BE2C (cell line): ENCODE results near the gene FSTL4.

Source experiments
- DNase-seq: peaks from one replicate; pipeline ENCODE4 v3.0.0-alpha.2; 2020
- H3K27me3 ChIP-seq: fragments of 250-450 bp; sonication (Bioruptor Pico); 2 replicates; pipeline ENCODE4 v1.5.1; 2020; ENCODE audit warnings: mild to moderate bottlenecking
- H3K36me3 ChIP-seq: fragments of 250-450 bp; sonication (Bioruptor Pico); 2 replicates; pipeline ENCODE4 v1.5.1; 2020; ENCODE audit warnings: mild to moderate bottlenecking
- H3K4me1 ChIP-seq: fragments of 250-450 bp; sonication (Bioruptor Pico); 2 replicates; pipeline ENCODE4 v1.5.1; 2020
- H3K4me3 ChIP-seq: 2 replicates; pipeline ENCODE4 v1.5.1; 2011; ENCODE audit warnings: low read depth, low read length
- H3K9me3 ChIP-seq: fragments of 250-450 bp; sonication (Bioruptor Pico); 2 replicates; pipeline ENCODE4 v1.5.1; 2020
- TF ChIP-seq, protein P1 (sequence below): IDR thresholded peaks from 2 replicates; pipeline ENCODE4 v1.5.1; 2012; ENCODE audit warnings: mild to moderate bottlenecking, low read depth, low read length

Gene FSTL4

DNA sequence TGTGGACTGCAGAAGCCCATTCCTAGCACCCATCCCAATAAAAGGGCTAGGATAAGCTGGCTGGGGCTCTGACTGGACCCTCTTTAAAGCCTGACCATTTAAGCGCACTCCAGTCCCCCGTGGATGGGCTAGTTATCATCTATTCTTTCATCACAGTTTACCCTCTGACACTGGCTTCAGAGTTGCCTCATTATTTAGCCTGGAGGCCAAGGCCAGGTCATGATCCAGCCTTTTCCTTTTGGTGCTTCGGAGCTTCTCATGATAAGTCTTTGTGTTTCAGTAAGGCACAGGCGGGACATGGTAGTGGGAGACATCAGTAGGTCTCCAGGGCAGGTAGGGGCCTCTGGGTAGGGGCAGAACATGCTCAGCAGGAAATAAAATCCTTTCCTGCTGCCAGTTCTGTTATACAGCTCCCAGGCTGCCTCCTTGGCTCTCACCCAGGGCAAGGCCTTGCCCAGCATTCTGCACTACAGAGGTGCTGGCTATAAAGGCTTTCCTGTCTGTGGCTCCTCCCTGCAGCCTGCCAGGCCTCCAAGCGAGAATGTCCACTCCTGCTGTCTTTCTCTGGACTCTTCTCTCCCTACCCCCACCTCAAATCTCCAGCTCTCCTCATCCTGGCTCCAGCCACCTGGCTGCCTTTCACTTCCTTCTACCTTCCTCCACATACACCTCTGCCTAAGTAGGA is 128.8 kb downstream of the FSTL4 start:
- Histone ChIP-seq H3K4me3 (no peak overlapping the region), H3K27me3 (no peaks in the 10 kb centered on the region), H3K36me3 (no peaks in the 10 kb centered on the region), H3K9me3 (no peaks in the 10 kb centered on the region), H3K4me1 (peaks cover 5% of the 10 kb centered on the region)
- TF ChIP-seq, protein P1, sequence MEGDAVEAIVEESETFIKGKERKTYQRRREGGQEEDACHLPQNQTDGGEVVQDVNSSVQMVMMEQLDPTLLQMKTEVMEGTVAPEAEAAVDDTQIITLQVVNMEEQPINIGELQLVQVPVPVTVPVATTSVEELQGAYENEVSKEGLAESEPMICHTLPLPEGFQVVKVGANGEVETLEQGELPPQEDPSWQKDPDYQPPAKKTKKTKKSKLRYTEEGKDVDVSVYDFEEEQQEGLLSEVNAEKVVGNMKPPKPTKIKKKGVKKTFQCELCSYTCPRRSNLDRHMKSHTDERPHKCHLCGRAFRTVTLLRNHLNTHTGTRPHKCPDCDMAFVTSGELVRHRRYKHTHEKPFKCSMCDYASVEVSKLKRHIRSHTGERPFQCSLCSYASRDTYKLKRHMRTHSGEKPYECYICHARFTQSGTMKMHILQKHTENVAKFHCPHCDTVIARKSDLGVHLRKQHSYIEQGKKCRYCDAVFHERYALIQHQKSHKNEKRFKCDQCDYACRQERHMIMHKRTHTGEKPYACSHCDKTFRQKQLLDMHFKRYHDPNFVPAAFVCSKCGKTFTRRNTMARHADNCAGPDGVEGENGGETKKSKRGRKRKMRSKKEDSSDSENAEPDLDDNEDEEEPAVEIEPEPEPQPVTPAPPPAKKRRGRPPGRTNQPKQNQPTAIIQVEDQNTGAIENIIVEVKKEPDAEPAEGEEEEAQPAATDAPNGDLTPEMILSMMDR: no peak
- DNase-seq: no peak

DNA sequence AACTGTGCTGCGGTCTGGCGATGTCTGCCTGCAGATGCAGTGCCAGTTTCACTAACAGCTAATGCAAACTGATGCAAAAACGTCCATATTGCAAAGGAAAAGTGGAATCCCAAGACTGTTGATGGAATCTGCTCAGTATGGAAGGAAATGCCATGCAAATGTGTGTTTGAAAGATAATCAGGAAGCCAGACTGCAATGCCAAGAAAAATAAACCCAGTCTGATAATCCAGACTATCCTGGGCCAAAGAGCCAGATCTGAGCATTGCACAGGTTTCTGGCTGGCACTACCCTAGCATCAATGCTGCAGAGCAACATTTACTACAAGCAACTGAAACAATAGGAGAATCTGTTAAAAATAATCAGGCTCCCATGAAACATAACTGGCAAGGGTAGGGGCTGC is 130.3 kb downstream of the FSTL4 start:
- H3K36me3 ChIP-seq: no peaks in the 10 kb centered on the region
- H3K4me1 ChIP-seq: peaks cover 5% of the 10 kb centered on the region
- no peaks in the 10 kb centered on the region for H3K27me3 ChIP-seq
- no peak for DNase-seq
- TF ChIP-seq, protein P1: no peak
- H3K9me3 ChIP-seq: no peaks in the 10 kb centered on the region
- no peak overlapping the region for H3K4me3 ChIP-seq

DNA sequence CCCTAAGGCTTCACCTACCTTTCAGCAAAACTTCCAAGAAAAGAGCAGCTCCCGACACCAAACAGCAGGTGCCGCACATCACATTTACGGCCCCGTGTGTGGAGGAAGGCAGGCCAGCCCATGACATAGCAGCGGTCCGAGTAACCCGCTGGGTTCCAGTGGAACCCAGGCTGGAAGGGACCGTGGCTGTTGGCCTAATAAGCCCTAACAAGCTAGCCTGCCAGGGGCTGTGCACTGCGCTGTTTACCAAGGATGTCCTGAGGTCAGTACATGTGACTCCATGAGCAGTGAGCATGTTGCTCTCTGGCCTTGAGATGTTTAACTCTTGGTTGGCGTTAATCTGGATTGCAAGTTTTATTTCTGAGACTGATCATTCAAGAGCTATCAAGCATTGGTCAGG is 131.5 kb downstream of the FSTL4 start:
- Histone ChIP-seq H3K4me1 (peaks cover 5% of the 10 kb centered on the region), H3K4me3 (no peak overlapping the region), H3K9me3 (no peaks in the 10 kb centered on the region), H3K36me3 (no peaks in the 10 kb centered on the region), H3K27me3 (no peaks in the 10 kb centered on the region)
- TF ChIP-seq, protein P1: no peak
- DNase-seq: no peak

DNA sequence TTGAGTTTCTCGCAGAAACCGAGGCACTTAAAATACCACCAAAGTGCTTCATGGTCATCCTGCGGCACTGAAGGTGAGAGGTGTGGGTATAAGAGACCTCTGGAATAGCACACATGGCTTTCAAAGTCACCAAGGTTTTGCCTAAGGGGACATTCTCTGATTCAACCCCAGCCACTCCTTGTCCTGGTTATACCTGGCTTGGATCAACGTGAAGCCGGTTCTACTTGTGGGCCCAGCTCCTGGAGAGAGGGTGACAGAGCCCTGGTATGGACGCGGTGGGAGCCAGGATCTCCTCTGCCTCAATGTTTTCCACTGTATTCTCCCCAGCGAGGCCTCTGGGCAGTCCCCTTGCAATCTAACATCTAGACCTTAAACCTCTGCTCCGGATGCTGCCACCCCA is 132.0 kb downstream of the FSTL4 start:
- Histone ChIP-seq H3K27me3 (no peaks in the 10 kb centered on the region), H3K4me3 (no peak overlapping the region), H3K4me1 (peaks cover 3% of the 10 kb centered on the region), H3K9me3 (no peaks in the 10 kb centered on the region), H3K36me3 (no peaks in the 10 kb centered on the region)
- DNase-seq: no peak
- TF ChIP-seq, protein P1: no peak

DNA sequence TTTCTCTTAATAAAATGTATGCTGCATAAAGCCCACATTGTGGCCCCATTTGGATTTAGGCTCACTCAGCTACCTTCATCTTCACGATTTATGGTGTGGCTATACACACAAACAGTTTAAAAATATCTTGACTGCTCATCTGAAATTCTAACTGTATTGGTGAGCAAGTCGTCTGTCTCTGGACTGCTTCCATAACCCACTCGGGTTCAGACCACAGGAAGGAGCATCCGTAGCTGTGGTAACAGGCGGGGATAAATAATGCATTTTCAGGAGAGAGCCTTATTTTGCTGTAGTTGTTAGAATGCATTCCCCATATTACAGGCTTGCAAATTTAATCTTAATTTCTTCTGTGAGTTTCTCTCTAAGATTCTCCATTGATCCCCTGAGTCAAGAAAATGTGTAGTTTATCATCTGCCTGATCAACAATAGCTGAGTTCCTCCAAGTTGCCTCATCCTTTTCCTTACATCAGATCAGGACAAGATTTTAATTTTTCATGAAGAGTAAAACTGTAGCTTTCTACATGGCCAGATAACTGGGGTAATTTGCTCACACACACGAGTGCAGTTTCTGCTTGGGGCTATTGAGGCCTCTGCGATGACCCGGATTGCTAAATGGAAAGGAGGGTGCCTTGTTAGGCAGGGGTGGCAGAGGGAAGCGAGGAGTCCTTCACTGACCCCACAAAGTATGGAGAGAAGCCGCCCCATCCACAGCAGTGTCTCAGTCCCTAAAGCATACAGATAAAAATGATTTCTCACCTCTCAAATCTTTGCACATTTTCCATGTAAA is 133.9 kb downstream of the FSTL4 start:
- TF ChIP-seq, protein P1: no peak
- no peaks in the 10 kb centered on the region for H3K27me3 ChIP-seq
- no peaks in the 10 kb centered on the region for H3K36me3 ChIP-seq
- DNase-seq: no peak
- H3K9me3 ChIP-seq: no peaks in the 10 kb centered on the region
- H3K4me3 ChIP-seq: no peak overlapping the region
- H3K4me1 ChIP-seq: no peaks in the 10 kb centered on the region

DNA sequence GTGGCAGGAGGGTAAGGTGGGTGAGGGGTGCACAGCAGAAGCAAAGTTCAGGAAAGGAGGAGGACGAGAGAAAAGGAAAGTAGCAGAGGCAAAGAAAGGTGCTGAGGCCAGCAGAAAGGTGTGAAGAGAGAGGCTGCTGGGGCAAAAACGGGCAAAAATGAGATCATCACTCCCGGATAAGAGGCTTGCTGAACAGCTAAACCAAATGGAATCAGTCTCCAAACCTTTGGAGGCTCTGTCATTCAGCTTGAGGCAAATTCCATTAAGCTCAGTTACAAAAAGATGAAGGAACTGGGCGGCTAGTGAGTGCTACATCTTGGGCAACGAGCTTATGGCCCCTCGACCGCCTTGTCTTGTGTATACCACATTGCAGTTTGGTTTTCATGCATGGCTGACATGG is 136.4 kb downstream of the FSTL4 start:
- Histone ChIP-seq H3K9me3 (no peaks in the 10 kb centered on the region), H3K4me1 (no peaks in the 10 kb centered on the region)

More for the DNA sequence above, 136.4 kb downstream of the FSTL4 start:
- TF ChIP-seq, protein P1: no peak
- H3K27me3 ChIP-seq: no peaks in the 10 kb centered on the region
- DNase-seq: no peak
- H3K4me3 ChIP-seq: no peak overlapping the region
- H3K36me3 ChIP-seq: no peaks in the 10 kb centered on the region
